A204.1 (cell line): ENCODE data around the gene HSPA14.
"Not testable (repeated sequence)": the region's sequence is repeated elsewhere in the genome, so short reads cannot be mapped to it uniquely, and the experiment has no call there.

Experiments
- FAIRE-seq: peaks from 2 replicates; lab custom pipeline; 2012; peaks lifted over from hg19 to GRCh38; lab: Jason Lieb, UNC

Gene HSPA14

DNA sequence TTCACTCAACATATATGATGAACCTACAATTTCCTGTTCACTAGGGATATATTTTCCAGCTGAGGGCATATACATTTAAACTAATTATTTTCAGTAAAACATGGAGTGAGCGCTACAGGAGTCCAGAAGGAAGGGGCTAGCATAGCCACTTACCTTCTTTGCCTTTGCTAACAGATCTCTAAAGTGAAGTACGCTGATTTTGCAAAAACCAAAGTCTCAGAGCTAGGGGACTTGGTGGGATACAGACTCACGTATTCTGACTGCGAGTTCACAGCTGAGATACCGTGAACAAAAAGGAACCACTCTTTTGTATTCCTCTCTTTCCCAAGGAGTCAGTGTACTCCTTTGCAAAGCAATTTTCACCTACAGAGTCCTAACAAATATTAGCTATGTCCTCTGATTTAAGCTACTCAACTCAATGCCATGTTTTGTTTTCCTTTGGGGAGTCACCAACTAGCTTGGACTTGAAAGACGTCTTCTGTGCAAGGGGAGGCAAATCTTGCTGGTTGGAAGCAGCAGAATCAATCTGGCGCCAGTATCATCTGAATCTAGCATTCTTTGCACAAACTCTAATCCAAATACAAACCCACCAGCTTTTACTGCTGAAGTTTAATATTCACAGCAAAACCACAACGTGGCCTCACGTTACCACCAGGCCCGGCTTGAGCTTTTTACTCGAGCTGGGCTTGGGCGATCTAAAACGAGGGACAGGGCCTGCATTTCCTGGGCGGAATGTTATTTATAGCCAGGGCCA lies 926 bp upstream of the HSPA14 start:
- no peak for FAIRE-seq

DNA sequence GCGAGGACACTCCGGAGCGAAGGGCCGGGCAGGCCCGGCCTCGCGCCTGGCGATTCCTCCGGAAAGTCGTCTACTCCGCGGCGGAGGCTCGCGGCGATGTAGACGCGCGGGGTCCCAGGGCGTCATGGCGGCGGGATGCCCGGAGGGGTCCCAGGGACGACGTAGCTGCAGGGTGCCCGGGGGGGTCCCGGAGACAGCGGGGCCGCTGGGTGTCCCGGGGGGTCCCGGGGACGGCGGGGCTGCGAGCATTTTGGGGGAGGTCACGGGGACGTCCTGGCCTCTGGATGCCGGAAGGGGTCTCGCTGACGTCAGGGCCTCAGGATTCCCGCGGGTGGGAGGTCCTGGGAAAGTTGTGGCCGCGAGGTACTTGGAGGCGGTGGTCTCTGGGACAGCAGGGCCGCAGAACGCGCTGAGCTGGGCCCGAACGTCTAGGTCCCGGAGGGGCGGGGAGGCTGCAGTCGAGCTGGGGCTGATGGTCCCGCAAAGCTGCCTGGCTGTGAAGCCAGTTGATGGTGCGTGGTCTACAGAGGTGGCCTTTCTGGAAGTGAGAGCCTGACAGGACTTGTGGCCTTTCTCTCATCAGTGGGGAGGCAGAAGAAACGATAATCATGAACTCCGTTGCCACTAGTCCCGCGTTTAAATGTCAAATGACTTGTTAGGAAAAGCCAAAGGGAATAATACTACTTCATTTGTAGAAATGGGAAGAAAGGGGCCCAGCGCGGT lies 637 bp downstream of the HSPA14 start:
- FAIRE-seq: no peak

DNA sequence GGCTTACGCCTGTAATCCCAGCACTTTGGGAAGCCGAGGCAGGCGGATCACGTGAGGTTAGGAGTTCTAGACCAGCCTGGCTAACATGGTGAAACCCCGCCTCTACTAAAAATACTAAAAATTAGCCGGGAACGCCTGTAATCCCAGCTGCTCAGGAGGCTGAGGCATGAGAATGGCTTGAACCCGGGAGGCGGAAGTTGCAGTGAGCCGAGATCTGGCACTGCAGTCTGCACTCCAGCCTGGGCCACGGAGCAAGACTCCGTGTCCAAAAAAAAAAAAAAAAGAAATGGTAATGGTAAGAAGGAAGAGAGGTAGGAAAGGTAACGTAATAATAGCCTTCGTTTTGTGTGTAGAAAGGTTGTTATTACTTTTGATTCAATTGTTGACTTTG lies 1.2 kb downstream of the HSPA14 start:
- FAIRE-seq: no peak

DNA sequence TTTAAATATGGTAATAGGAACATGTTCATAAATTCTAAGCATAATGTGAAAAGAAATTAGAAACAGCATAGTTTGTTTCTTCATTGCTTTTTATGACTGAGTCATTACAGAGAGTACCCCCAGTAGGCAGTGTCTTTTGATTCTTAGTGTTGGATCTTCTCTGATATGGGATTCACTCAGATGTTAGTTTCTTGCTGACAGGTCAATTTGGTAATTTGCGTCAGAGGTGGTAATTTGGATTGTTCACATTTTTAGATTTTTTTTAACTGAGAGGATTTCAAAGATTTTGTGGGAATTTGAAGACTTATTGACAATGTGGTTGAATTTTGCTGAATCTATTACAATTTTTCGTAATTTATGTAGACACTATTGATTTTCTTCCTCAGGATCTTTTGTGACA lies 2.1 kb downstream of the HSPA14 start:
- no peak for FAIRE-seq

DNA sequence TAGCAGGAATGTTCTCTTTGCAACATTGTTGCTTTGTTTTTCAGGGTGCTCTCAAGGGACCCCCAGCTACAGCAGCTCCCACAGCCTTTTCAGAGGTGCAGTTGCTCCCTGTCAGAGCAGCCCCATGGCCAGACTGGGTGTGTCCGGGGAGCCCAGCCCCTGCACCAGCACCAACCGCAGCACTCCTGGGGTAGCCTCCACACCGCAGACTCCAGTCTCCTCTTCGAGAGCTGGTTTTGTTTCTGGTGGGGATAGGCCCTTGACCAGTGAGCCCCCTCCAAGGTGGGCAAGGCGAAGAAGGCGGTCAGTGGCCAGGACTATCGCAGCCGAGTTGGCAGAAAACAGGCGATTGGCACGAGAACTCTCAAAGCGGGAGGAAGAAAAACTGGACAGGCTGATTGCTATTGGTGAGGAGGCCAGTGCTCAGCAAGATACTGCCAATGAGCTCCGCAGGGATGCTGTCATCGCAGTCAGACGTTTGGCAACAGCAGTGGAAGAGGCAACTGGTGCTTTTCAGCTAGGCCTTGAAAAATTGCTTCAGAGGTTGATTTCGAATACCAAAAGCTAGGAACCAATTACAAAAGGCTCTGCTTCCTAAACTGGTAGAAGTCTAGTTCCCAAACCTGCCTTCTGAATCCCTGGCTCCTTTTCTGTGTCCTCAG lies 5.4 kb downstream of the HSPA14 start:
- no peak for FAIRE-seq

DNA sequence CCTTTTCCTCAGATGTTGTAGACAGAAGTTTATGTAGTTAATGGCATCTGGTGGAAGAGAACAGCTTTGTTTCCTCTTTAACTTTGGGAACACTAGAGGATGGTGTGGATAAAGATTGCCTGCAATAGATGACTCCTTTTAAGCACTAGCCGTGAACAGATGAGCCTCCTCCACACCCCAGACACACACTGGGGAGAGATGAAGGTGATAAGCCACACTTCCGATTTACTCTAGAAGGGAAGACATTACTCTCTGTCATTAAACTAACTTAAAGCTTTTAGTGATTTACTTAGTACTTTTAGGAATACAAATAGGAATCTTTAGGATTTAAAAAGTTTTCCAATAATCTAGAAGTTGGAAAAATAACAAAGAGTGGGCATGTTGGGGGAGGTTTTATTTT lies 6.8 kb downstream of the HSPA14 start:
- no peak for FAIRE-seq

DNA sequence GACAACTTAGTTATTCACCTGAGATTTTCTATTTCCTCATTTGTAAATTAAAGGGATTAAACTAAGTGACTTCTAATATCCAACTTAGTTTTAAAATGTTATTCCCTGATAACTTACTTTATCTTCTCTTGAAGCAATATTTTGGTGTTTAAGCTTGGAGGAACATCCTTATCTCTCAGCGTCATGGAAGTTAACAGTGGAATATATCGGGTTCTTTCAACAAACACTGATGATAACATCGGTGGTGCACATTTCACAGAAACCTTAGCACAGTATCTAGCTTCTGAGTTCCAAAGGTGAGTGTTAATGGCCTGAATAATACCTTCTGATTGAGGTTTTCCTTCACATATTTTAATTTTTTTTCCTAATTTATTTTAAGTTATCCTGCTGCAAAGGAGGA lies 14.1 kb downstream of the HSPA14 start:
- no peak for FAIRE-seq

DNA sequence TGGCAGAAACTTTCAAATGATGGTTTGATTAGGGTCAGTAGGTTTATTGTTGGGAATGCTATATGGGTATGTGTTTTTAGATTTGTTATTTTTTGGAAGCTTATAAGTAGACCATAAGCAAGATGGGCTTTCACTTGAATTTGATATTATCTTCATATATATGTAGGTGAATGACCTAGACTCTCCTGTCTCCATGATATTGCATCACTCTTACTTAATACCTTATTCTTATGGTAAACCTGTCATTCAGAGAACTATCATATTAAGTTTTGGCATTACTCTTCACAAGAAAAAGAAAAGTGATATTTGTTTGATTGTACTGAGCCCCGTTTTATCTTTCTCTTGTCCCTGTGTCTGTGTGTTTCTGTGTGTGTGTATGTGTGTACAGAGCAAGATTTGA lies 17.3 kb downstream of the HSPA14 start:
- FAIRE-seq: no peak

DNA sequence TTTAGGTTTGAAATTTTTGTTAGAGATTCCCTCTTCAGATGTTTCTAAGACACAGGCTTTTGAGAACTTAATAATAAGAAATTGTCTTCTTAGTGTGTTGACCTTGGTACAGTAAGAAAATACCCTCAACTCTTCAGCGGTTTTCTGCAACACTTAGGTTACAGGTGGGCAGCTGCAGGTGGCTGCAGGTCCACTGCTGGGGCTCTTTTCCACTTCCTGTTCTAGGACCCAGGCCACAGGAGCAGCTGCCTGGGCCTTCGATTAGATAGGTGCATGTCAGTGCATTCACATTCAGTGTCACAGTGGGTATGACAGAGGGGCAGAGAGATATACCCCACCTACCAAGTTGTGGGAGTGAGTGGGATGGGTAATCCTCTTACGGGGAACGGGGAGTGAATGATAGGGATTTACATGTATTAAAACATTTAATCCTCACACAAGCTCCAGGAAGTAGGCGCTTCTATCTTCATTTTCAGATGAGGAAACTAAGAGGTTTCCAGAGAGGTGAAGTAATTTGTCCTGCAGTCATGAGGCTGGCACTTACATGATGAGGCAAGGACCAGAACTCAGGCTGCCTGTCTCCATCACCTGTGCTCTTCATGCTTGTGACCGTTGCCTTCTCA lies 20.3 kb downstream of the HSPA14 start:
- FAIRE-seq: no peak

DNA sequence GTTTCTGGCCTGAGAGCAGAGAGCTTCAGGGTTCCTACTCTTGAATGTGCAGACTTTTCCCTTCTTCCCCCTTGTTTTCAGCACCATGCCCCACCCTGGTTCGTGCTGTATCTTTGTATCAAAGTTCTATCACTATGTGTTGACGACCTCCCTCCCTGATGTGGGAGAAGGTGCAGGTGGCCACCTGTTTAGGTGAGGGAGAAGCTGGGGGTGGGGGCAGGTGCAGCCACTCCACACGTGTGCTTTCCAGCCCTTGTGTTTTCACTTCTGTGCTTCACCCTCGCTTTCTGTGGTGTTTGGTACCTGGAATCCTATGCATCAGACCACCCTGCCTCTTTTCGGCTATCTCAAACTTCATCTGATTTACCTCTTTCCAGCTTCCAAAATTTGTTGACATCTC lies 20.9 kb downstream of the HSPA14 start:
- FAIRE-seq: no peak

DNA sequence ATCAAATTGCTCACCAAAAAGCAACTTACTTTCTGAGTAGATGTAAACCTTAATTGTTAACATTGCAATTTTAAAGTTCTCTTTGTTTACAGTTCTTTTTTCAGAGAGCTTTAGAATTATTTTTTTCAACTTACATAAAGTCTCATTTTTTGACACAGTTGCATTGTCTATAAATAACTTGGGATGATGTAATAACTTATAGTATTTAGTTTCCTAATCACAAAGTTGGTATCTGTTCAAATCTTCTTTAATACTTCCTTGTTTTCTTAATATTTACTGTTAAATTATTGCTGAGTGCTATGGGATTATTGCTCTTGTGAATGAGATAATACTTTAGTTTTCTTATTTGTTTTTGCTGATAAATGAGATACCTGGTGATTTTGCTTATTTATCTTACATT lies 21.7 kb downstream of the HSPA14 start:
- FAIRE-seq: no peak

DNA sequence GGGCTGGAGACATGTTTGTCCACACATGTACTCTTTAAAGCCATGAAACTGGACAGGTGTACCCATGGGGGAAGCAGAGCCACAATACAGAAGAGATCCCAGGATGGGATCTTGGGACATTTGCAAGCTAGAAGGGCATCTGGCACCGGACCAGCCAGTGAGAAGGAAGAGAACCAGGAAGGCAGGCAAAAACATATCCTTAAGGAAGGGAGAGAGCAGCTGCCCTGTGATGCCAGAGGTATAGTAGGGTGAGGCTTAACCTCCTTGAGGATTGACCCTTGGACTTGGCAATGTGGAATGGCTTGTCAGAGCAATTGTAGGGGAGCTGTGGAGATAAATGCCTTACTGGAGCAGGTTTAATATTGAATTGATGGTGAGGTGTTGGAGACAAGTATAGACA lies 22.7 kb downstream of the HSPA14 start:
- FAIRE-seq: no peak

DNA sequence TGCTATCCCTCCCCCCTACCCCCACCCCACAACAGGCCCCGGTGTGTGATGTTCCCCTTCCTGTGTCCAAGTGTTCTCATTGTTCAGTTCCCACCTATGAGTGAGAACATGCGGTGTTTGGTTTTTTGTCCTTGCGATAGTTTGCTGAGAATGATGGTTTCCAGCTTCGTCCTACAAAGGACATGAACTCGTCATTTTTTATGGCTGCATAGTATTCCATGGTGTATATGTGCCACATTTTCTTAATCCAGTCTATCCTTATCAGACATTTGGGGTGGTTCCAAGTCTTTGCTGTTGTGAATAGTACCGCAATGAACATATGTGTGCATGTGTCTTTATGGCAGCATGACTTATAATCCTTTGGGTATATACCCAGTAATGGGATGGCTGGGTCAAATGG lies 26.4 kb downstream of the HSPA14 start:
- FAIRE-seq: not testable (repeated sequence)

DNA sequence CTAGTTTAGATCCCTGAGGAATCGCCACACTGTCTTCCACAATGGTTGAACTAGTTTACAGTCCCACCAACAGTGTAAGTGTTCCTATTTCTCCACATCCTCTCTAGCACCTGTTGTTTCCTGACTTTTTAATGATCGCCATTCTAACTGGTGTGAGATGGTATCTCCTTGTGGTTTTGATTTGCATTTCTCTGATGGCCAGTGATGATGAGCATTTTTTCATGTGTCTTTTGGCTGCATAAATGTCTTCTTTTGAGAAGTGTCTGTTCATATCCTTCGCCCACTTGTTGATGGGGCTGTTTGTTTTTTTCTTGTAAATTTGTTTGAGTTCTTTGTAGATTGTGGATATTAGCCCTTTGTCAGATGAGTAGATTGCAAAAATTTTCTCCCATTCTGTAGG lies 26.8 kb downstream of the HSPA14 start:
- not testable (repeated sequence) for FAIRE-seq

DNA sequence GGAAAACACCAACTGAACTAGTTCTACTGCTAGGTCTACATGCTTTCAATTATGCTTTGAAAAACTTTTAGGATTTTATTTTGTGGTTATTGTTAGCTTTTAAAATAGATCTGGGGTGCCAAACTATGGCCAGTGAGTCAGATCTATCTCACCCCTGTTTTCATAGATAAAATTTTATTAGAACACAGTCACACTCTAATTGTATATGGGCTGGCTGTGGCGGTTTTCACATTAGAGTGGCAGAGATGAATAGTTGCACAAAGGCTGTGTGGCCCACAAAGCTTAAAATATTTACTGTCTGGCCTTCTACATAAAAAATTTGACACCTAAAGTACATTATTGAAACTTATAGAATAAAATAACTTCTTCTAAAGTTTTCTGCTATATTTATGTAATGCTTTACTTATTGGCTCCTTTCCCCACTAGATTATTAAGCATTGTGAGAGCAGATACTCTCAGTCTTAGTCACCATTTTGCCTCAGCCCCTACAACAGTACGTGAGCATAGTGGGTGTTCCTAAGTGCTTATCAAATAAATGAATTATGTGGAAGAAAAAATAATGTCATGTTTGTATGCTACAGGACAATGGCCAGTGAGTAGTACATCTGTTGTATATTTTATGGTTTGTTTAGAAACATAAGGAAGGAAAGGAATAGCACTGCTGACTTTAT lies 35.1 kb downstream of the HSPA14 start:
- no peak for FAIRE-seq

DNA sequence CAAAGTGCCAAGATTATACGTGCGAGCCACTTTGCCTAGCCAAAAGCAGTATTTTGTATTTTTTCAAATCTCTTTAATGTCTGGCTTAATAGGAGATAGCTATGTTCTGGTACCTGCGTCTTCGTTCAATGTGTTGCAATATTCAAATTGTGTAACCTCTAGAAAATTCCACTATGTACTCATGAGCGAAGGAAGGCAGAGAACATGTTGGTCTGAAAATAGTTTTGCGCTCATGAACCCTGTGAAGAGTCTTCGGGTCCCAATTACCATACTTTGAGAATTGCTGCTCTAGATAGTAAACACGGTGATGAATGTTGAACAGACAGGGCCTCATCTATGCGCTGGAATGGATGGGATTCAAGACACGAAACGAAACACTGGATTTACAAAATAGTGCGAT lies 37.8 kb downstream of the HSPA14 start:
- no peak for FAIRE-seq

DNA sequence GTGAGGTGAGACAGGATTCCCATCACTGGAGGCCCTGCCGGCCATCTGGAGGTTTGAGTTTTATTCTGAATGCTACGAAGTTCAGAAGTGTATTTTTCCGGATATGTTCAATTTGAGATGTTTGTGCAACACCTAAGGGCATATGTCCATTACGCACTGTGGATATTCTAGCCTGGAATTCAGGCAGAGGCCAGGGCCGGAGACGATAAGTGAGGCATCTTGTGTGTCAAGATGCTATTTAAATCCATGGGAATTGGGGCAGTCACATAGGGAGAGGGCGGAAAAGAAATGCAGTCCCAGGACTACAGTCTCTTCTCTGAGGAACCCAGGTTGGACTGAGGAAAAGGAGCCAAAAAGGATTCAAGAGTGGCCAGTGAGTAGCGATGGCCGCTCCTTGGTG lies 38.7 kb downstream of the HSPA14 start:
- no peak for FAIRE-seq

DNA sequence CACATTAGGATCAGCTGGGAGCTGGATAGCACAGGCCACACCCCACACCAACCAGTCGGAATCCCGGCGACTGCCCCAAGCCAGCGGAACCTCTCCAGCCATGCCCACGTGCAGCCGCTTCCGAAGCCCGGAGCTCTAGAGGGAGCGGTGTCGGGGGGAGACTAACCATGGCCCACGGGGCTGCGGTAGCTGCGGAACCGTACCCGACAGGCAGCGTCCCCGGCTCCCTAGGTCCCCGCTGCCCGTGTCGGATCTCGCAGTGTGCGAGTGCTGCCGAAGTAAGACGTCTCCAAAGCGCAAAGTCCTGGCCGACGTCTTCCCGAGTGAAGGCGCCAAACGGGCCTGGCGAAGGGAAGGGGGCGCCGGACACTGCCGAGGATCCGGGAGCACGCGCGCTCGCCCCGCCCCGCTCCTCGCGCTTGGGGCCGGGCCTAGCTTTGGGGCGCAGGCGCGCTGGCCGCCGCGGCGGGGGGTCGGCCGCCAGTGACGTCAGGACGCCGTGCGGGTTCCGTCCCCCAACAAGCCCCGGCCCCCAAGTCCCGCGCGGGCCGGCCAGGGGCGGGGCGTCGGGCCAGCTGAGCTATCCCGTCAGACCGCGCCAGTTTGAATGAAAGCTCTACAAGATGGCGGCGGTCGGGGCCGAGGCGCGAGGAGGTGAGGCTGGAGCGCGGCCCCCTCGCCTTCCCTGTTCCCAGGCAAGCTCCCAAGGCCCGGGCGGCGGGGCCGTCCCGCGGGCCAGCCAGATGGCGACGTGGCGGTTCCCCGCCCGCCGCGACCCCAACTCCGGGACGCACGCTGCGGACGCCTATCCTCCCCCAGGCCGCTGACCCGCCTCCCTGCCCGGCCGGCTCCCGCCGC lies 40.4 kb downstream of the HSPA14 start, which contains the start of gene SUV39H2:
SUV39H2 (plus strand) TSS at position 601 of the 858 bp plus-strand sequence; CDS start at position 624, 23 bp downstream.
- FAIRE-seq: no peak

DNA sequence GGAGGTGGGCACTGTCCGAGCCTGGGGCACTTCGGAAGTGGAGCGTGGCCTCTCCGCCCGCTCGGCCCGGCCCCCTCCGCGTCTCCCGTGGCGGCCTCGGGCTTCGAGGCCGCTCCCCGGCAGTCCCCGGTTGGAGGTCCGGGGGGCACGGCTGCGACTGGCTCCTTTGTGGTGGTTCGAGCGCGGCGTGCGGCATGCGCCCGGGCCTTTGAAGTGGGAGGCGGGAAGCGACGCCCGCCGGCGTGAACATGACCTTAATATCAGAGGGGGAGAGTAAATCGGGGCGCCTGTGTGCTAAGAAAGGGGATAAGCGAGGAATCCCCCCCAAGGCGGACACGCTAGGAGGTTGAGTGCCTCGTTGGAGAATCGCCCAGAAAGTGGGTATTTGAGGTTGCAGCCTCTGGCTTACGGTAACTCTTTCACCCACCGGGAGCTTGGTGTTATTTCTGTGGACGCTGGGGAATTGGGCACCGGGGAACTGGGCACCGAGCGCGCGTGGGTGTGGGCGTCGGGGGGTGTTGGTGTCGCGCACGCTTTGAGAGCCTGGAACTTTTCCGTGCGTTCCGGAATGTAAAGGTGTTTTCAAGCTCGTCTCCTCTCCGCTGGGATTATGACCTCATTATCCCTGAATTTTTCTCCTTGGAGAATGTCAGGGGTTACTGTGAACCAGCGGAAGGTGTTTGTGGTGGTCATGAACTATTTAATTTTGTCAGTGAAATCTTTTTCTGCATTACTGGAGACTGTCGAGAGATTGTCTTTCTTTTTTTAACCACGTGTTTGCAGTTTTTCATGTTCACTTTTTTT lies 41.2 kb downstream of the HSPA14 start:
- FAIRE-seq: no peak

DNA sequence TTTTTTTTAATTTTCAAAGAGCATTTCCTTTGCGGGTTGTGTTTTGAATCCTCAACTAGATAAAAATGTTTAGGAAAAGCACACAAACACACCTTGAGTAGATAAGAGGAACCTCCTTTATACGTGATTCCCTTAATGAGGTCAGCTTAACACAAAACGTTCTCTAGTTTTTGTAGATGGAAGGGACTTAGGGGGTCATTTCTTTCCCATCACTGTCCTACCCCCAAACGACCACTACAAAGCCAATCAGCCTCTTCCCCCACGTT lies 41.8 kb downstream of the HSPA14 start:
- FAIRE-seq: no peak

DNA sequence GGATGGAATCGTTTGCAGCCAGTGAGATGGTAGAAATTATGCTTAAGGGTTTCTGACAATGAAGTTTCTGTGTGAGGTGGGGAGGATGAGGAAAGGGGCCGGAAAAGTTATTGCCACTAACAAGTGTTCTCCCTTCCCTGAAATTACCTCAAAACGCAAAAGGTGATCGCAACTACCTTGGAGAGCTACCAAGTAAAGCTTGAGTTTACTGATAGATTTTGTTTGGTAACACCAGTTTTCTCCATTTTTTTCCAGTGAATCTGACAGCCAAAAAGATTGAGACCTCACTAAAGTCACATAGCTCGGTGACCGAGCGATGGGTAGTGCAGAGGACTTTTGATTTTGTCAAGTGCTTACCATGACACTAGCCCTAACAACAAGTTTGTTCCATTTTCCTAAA lies 42.1 kb downstream of the HSPA14 start:
- FAIRE-seq: no peak
